GM12878 (cell line): ENCODE data around the gene ACP4. TPM values are rescaled to one million over a fixed set of nuclear protein-coding genes. Genes with fewer than 3 reads are reported as not detected.

Experiments
- ATAC-seq: fragments of 200-7000 bp; cut with Tn5 transposase; 3 replicates; pipeline ENCODE4 v1.9.1; 2020; ENCODE audit warnings: mild to moderate bottlenecking, moderate library complexity
- BruUV-seq: library from RNA; stranded (reverse); fragments of 400-500 nt; replicated peaks from 2 replicates; lab custom pipeline; 2021; lab: Mats Ljungman, UMichigan
- CTCF ChIA-PET: fragments of 300-600 bp; sonication (Branson Sonifier 250); formaldehyde crosslinking; extraction: SDS; loops from one replicate; lab custom pipeline; 2021; ENCODE audit warnings: inconsistent platforms; lab: Yijun Ruan, JAX
- POLR2A ChIA-PET: fragments of 350-600 bp; formaldehyde crosslinking; extraction: SDS; loops from one replicate; lab custom pipeline; 2021; ENCODE audit warnings: inconsistent platforms; lab: Charles Lee
- RAD21 ChIA-PET: fragments of 300-600 bp; sonication (Branson Sonifier 250); formaldehyde crosslinking; loops from one replicate; lab custom pipeline; 2023; ENCODE audit warnings: antibody characterized with exemption; ENCODE audit not compliant: unreplicated experiment; lab: Charles Lee
- SMC1A ChIA-PET: fragments of 300-600 bp; sonication (Branson Sonifier 250); formaldehyde crosslinking; loops from one replicate; lab custom pipeline; 2023; ENCODE audit not compliant: unreplicated experiment, uncharacterized antibody; lab: Charles Lee
- DNase-seq: peaks from one replicate; pipeline ENCODE4 v3.0.0-alpha.2; 2011; ENCODE audit warnings: low read depth, low spot score
- FAIRE-seq: peaks from 3 replicates; lab custom pipeline; 2011; peaks lifted over from hg19 to GRCh38; lab: Jason Lieb, UNC
- H2AFZ ChIP-seq: 2 replicates; pipeline ENCODE4 v1.6.0; 2011; ENCODE audit warnings: low read depth, low read length, control low read depth; ENCODE audit not compliant: control insufficient read depth
- H3K27ac ChIP-seq: 2 replicates; pipeline ENCODE4 v1.5.1; 2011; ENCODE audit warnings: control low read depth; ENCODE audit not compliant: control insufficient read depth, insufficient read depth
- H3K27me3 ChIP-seq, 2 experiments: replicated peaks in 1 of 2; 2 replicates each; pipeline versions ENCODE4 v1.6.0 to v1.6.1; 2011; ENCODE audit warnings: low read length in 1 of 2; ENCODE audit not compliant: control insufficient read depth in 2 of 2, insufficient read depth in 2 of 2
- H3K36me3 ChIP-seq, 2 experiments: 2 replicates each; pipeline ENCODE4 v1.5.1; 2011; ENCODE audit warnings: low read length in 1 of 2; ENCODE audit not compliant: control insufficient read depth in 2 of 2, insufficient read depth in 2 of 2
- H3K4me1 ChIP-seq: 2 replicates; pipeline ENCODE4 v1.6.1; 2011; ENCODE audit warnings: mild to moderate bottlenecking, low read length, moderate library complexity, mixed read lengths; ENCODE audit not compliant: control insufficient read depth, insufficient read depth
- H3K4me2 ChIP-seq: 2 replicates; pipeline ENCODE4 v1.6.0; 2011; ENCODE audit warnings: control low read depth; ENCODE audit not compliant: control insufficient read depth, insufficient read depth
- H3K4me3 ChIP-seq: fragments of 200-600 bp; sonication (generic); 2 replicates; pipeline ENCODE4 v1.5.1; 2016
- H3K79me2 ChIP-seq: 2 replicates; pipeline ENCODE4 v1.6.0; 2011; ENCODE audit warnings: low read length; ENCODE audit not compliant: control insufficient read depth, insufficient read depth
- H3K9ac ChIP-seq: 2 replicates; pipeline ENCODE4 v1.8.0; 2011; ENCODE audit warnings: low read length, control low read depth, mixed read lengths; ENCODE audit not compliant: control insufficient read depth, insufficient read depth
- H3K9me3 ChIP-seq: replicated peaks from 3 replicates; pipeline ENCODE4 v1.5.1; 2011; ENCODE audit warnings: mild to moderate bottlenecking, low read length; ENCODE audit not compliant: control insufficient read depth, insufficient read depth
- H4K20me1 ChIP-seq: 2 replicates; pipeline ENCODE4 v1.6.0; 2011; ENCODE audit not compliant: control insufficient read depth, insufficient read depth
- ASH2L ChIP-seq: fragments of 300-600, 200-600 bp; sonication (generic); IDR thresholded peaks from 2 replicates; pipeline ENCODE4 v1.6.1; 2017; ENCODE audit warnings: low read depth, mild to moderate bottlenecking, borderline replicate concordance
- BACH1 ChIP-seq: fragments of 450-650 bp; IDR thresholded peaks from 2 replicates; pipeline ENCODE4 v1.6.1; 2017; ENCODE audit warnings: mild to moderate bottlenecking, borderline replicate concordance
- CUX1 ChIP-seq: IDR thresholded peaks from 2 replicates; pipeline ENCODE4 v1.6.1; 2012; ENCODE audit warnings: improper control_type of control experiment, low read depth, low read length; ENCODE audit not compliant: insufficient replicate concordance
- EGR1 ChIP-seq, 2 experiments: IDR thresholded peaks; 1 replicate in 1 of 2; 2 replicates in 1 of 2; pipeline ENCODE4 v1.6.1; 2011 to 2012; ENCODE audit warnings: low read depth in 2 of 2, low read length in 2 of 2, borderline replicate concordance in 1 of 2, mild to moderate bottlenecking in 1 of 2, moderate library complexity in 1 of 2
- NBN ChIP-seq: fragments of 450-650 bp; IDR thresholded peaks from 2 replicates; pipeline ENCODE4 v1.6.1; 2016
- NFIC ChIP-seq: IDR thresholded peaks from 2 replicates; pipeline ENCODE4 v1.6.1; 2012; ENCODE audit warnings: low read depth, mild to moderate bottlenecking, inconsistent platforms, low read length, moderate library complexity
- PKNOX1 ChIP-seq: fragments of 450-650 bp; IDR thresholded peaks from 2 replicates; pipeline ENCODE4 v1.6.1; 2016; ENCODE audit warnings: mild to moderate bottlenecking
- RB1 ChIP-seq: fragments of 450-650 bp; formaldehyde crosslinking; IDR thresholded peaks from 2 replicates; pipeline ENCODE4 v1.6.1; 2017; ENCODE audit warnings: mild to moderate bottlenecking, borderline replicate concordance
- TCF12 ChIP-seq: IDR thresholded peaks from 2 replicates; pipeline ENCODE4 v1.6.1; 2011; ENCODE audit warnings: low read depth, mild to moderate bottlenecking, low read length
- TCF3 ChIP-seq: IDR thresholded peaks from 2 replicates; pipeline ENCODE4 v1.6.1; 2012; ENCODE audit warnings: low read depth, mild to moderate bottlenecking, low read length, borderline replicate concordance; ENCODE audit not compliant: insufficient read depth
- WGBS: methylation state at CpG from one replicate; pipeline ENCODE4 v1.1.6; 2016; ENCODE audit warnings: low lambda C conversion rate; ENCODE audit not compliant: insufficient replicate concordance, insufficient coverage; ENCODE audit errors: missing lambda C conversion rate; 5-methylcytosine and 5-hydroxymethylcytosine counted together
- in situ Hi-C: fragments of 300-500 bp; cut with MboI; formaldehyde crosslinking; loops from 9 replicates; pipeline ENCODE4 v1.14.3; 2018; ENCODE audit warnings: mixed read lengths
- intact Hi-C: fragments of 100-400 bp; cut with micrococcal nuclease; formaldehyde crosslinking; loops from one replicate; pipeline ENCODE4 v1.14.2; 2022; ENCODE audit not compliant: unreplicated experiment
- polyA plus RNA-seq, 11 experiments: library from polyadenylated mRNA; depleted of rRNA in 4 of 11; unstranded in 6 of 11; stranded (reverse) in 5 of 11; fragments of >200 nt; fragmentation: Nextera tagmentation in 4 of 11; fragmentation: Illumina TruSeq in 1 of 11; extraction: Ambion mirVana in 4 of 11; extraction: Trizol in 1 of 11; gene quantifications; 1 replicate in 1 of 11; 2 replicates in 10 of 11; pipeline versions ENCODE4 v1.2.1 to v1.2.3, GENCODE V29; 2011 to 2016; ENCODE audit warnings: inconsistent platforms in 2 of 11, missing spikeins in 2 of 11, low read depth in 1 of 11
- total RNA-seq, 4 experiments: library from RNA; depleted of rRNA in 3 of 4; stranded (reverse); fragments of >200 nt in 3 of 4; fragmentation: Illumina TruSeq in 1 of 4; extraction: Trizol in 1 of 4; gene quantifications; 2 replicates each; pipeline versions ENCODE4 v1.2.1 to v1.2.3, GENCODE V29; 2013 to 2021

Gene ACP4
- total and polyA plus RNA-seq, 10 of the 15 experiments (the other 5 are each of a cell fraction or from before 2014, with no cell fraction given), result not detected

DNA sequence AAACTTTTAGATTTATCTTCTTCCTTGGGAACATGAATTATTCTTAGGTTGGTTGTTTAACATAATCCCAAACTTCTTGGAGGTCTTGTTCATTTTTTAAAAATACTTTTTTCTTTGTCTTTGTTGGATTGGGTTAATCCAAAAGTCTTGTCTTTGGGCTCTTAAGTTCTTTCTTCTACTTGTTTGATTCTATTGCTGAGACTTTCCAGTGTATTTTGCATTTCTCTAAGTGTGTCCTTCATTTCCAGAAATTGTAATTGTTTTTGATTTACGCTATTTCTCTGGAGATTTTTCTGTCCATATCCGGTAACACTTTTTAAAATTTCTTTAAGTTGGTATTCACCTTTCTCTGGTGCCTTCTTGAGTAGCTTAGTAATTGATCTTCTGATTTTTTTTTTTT, 53.0 kb downstream of the ACP4 start:
- Histone ChIP-seq H3K4me2 (no peak overlapping the region), H3K27ac (no peak overlapping the region), H2AFZ (no peak overlapping the region), H3K4me3 (no peak overlapping the region), H4K20me1 (no peaks in the 10 kb centered on the region), H3K79me2 (no peaks in the 10 kb centered on the region), H3K4me1 (no peaks in the 10 kb centered on the region; the same call in 1 of the 2 replicates), H3K27me3 (no peaks in the 10 kb centered on the region), H3K9ac (no peak overlapping the region), H3K9me3 (no peaks in the 10 kb centered on the region; the same call in 2 of the 3 replicates), H3K36me3 (no peaks in the 10 kb centered on the region)
- no TSS peak for BruUV-seq
- ChIA-PET SMC1A (interaction anchor here (1.5 to 2.0 kb wide), 3 partner anchors 9 to 79 kb away, joined by 5 to 6 read pairs (median 6); no protein-coding TSS in a partner anchor), RAD21 (interaction anchor here (2.6 kb wide), 1 partner anchor 78 kb away, joined by 10 read pairs; no protein-coding TSS in a partner anchor), POLR2A (no interaction called here), CTCF (interaction anchor here (1.0 to 2.2 kb wide), 2 partner anchors 10 to 78 kb away, joined by 3 to 11 read pairs; no protein-coding TSS in a partner anchor)
- in situ Hi-C loops (no loop called here), intact Hi-C loops (no loop called here)
- TF ChIP-seq NFIC (no peak), NBN (no peak), ASH2L (no peak), RB1 (no peak)
- ATAC-seq (no peak), FAIRE-seq (no peak), DNase-seq (no peak)
- WGBS, result 49% methylated on average over 2 of the region's 2 CpGs

DNA sequence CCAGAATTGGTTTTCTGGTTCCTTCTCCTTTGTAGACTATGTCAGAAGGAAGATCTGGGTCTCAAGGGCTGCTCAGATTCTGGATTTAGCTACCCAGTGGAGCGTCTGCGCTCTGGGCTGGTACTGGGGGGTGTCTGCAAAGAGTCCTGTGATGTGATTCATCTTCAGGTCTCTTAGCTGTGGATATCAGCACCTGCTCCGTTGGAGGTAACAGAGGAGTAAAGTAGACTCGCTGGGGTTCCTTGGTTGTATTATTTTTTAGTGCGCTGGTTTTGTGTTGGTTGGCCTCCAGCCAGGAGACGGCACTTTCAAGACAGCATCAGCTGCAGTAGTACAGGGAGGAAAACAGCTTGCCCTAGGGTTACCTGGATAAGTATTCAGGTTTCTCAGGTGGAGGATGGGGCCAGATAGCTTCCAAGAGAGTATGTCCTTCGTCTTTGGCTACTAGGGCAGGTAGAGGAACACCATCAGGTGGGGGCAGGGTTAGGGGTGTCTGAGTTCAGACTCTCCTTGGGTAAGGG, 53.5 kb downstream of the ACP4 start:
- no peaks in the 10 kb centered on the region; the same call in 2 of the 3 replicates for H3K9me3 ChIP-seq
- no peak overlapping the region for H3K4me3 ChIP-seq
- 29% methylated on average over 7 of the region's 7 CpGs for WGBS
- no peak overlapping the region for H3K9ac ChIP-seq
- intact Hi-C loops (no loop called here), in situ Hi-C loops (no loop called here)
- no peaks in the 10 kb centered on the region for H3K36me3 ChIP-seq
- DNase-seq (no peak), ATAC-seq (no peak), FAIRE-seq (no peak)
- H2AFZ ChIP-seq, result no peak overlapping the region
- CTCF ChIA-PET, result interaction anchor here (1.2 to 2.2 kb wide), 2 partner anchors 45 to 78 kb away, joined by 3 to 11 read pairs; no protein-coding TSS in a partner anchor
- no peaks in the 10 kb centered on the region for H4K20me1 ChIP-seq
- POLR2A ChIA-PET, result no interaction called here
- no peaks in the 10 kb centered on the region; the same call in 1 of the 2 replicates for H3K4me1 ChIP-seq
- SMC1A ChIA-PET, result interaction anchor here (1.5 to 2.0 kb wide), 3 partner anchors 9 to 78 kb away, joined by 5 to 6 read pairs (median 6); no protein-coding TSS in a partner anchor
- H3K79me2 ChIP-seq, result no peaks in the 10 kb centered on the region
- RAD21 ChIA-PET, result interaction anchor here (2.6 kb wide), 1 partner anchor 78 kb away, joined by 10 read pairs; no protein-coding TSS in a partner anchor
- BruUV-seq, result no TSS peak
- H3K4me2 ChIP-seq, result no peak overlapping the region
- H3K27me3 ChIP-seq, result no peaks in the 10 kb centered on the region
- no peak overlapping the region for H3K27ac ChIP-seq
- TF ChIP-seq CUX1 (no peak), BACH1 (no peak), TCF12 (no peak), EGR1 (IDR thresholded peaks at IDR 0.05; ENCODE audit: borderline replicate concordance in 1 of 2, low read depth in 2 of 2, low read length in 2 of 2) (no peak), PKNOX1 (no peak), TCF3 (no peak)
